NCI-H526 treated with DMSO at 0.1 percent for 48 hours (cell line): Measurements from ENCODE around the gene RELN.
"Not testable (repeated sequence)": the region's sequence is repeated elsewhere in the genome, so short reads cannot be mapped to it uniquely, and the experiment has no call there.

Experiments used
- DNase-seq: peaks from one replicate; lab custom pipeline; 2025; lab: John Stamatoyannopoulos, UW

RELN gene

GRCh38 chr7:103560136-103560535 lies 429.3 kb downstream of the RELN start:
- DNase-seq = no peak

DNA sequence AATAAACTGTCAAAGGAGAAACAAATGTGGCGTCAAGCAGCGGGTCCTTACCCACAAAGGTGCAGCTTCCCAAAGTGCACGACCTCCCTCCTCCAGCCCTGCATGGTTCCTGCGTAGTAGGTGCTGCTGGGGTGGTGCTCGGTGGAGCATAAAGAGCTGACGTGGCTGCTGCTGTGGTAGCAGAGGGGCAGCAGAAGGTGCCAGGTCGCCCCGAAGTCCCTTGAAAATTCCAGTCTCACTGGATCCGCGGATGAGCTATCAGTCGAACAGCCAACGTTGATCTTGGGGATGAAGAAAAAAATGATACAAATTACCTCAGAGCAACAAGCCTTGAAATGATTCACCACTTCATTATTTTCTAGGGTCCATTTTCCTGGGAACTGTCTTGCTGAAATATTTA lies 438.4 kb downstream of the RELN start:
- no peak for DNase-seq

DNA sequence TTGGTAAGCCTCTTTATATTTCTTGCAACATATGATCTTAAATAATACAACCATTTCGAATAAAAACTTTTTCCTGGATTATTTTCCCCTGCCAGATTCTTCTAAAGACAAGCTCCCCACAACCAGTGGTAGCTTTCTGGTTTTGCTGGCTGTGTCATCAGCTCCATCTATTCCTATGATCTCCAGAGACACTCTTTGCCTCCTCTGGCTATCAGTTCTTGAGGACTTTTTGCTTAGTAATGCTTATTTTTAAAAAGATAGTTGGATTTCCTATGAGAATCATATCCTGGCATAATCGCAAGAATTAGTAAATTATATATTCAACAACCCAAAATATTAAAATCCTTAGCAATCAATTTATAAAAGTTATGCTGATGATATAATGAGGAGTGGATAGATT lies 439.7 kb downstream of the RELN start:
- DNase-seq = no peak

- no peak for DNase-seq
These were observed 441.8 kb downstream of the RELN start for GRCh38 chr7:103547451-103548284.

DNA sequence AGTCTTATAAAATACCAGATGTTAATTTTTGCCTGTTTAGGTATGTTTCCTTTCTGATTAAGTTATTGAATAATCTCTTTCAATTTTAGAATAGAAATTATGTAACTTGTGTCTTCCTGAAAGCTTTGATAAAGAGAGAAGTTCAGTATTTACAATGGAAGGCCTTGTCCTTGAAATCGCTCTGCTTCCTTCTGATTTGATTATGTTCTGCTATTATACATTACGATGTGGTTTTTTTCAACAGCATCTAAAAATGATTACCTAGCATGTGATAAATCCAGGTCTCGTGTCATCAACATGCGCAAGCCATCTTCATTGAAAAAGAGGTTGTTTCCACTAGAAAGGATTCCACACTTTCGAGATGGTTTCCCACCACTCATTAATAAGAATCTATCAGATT lies 447.0 kb downstream of the RELN start:
- DNase-seq = no peak

GRCh38 chr7:103541947-103542346 lies 447.5 kb downstream of the RELN start:
- DNase-seq = no peak

GRCh38 chr7:103541026-103541425 lies 448.4 kb downstream of the RELN start:
- no peak for DNase-seq

DNA sequence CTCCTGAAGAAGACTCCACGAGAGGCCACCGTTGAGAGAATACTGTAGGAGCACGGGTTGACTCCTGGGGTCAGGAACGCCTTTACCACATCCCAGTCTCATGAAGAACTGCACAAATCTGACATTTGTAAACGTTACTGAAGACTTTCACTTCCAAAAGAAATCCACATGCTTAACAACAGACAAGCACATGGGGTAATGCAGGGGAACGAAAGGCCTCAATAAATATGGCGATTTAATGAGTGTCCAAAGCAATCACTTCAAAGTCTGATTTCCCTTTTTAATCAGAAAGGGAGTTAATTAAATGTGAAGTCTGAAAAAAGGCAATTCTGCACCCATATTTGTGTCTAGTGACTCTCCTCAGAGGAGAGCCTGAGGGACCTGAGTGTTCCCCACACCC lies 449.1 kb downstream of the RELN start:
- DNase-seq = no peak

GRCh38 chr7:103539875-103540274 lies 449.6 kb downstream of the RELN start:
- no peak for DNase-seq

GRCh38 chr7:103538964-103539709 lies 450.3 kb downstream of the RELN start:
- DNase-seq = no peak

DNA sequence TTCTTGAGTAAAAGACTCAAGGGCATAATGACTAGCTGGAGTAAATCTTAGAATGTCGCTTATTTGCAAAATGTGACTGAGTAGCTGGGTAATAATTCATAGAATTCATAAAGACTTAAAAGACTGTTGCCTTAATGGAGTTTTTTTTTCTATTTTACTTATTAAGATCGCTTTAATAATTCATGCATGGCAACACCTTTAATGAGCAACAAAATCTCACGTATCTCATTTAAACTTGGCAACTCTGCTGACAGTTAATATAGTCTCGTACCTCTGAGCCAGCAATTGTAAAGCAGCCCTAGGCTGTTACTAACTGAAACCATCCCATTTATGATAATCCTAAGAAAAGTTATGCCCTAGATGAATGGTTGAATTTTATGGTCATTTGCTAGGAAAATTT lies 455.7 kb downstream of the RELN start:
- peak; percentile 31 for DNase-seq

DNA sequence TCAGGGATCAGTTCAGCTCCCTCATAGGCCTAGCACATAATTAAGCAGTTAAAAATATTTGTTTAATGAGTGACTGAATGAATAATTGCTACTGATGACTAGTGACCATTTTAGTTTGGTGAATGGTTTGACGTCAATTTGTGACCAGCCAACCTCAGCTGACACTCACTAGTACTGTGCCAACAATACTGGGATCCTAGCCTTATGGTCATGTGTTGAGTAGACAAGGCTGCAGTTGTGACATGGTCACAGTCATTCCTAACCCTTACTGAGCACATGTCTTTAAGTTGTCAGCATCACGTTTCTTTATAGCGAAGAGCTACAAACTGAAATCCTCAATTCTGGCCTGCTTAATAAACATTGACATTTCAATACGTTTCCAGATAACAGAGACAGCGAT lies 456.5 kb downstream of the RELN start:
- DNase-seq = no peak

GRCh38 chr7:103528152-103528551 lies 461.3 kb downstream of the RELN start:
- no peak for DNase-seq

DNA sequence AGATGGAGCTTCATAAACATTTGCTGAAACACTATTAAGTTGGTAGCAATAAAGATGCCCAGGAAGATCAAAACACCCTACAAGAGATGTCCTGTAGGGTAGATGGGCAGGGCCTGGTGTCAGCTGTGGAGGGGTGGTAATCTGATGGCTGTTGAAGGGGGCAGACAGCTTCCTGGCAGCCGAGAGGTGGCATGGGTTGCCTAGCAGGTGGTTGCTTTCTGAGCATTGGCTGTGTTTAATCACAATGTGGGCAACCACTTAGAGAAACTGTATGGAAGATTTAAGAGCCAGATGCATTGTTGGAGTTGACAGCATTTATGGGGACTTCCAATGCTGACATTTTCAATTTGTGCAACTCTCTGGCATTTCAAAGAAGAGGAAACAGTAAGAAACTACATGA lies 463.5 kb downstream of the RELN start:
- no peak for DNase-seq

- DNase-seq = peak; percentile 52
These were observed 465.2 kb downstream of the RELN start for GRCh38 chr7:103524042-103524907.

DNA sequence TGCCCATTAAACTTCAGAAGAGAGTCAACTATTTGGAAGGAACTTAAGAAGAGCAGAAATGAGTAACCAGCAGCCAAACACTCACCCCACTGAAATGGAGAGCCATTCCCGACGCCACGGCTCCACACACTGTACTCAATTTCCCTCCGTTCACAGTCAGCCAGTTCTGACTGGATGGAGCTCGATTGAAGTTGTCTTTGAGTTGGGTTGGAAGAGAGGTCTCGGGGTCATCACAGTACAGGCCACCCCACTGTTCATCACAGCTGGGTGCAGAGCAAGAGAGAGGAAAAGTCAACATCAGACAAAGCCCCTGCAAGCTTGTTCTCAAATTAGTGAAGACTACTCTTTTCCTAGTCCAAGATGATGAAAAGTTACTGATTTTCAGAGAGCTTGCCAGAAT lies 467.5 kb downstream of the RELN start:
- no peak for DNase-seq

DNA sequence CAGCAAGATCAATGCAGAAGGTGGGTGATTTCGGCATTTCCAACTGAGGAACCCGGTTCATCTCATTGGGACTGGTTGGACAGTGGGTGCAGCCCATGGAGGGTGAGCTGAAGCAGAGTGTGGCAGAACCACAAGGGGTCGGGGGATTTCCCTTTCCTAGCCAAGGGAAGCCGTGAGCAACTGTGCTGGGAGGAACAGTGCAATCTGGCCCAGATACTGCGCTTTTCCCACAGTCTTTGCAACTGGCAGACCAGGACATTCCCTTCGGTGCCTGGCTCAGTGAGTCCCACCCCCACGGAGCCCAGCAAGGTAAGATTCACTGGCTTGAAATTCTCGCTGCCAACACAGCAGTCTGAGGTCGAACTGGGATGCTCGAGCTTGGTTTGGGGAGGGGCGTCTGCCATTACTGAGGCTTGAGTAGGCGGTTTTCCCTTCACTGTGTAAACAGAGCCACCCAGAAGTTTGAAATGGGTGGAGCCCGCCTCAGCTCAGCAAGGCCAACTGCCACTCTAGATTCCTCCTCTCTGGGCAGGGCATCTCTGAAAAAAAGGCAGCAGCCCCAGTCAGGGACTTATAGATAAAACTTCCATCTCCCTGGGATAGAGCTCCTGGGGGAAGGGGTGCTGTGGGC lies 484.8 kb downstream of the RELN start:
- DNase-seq = no peak

DNA sequence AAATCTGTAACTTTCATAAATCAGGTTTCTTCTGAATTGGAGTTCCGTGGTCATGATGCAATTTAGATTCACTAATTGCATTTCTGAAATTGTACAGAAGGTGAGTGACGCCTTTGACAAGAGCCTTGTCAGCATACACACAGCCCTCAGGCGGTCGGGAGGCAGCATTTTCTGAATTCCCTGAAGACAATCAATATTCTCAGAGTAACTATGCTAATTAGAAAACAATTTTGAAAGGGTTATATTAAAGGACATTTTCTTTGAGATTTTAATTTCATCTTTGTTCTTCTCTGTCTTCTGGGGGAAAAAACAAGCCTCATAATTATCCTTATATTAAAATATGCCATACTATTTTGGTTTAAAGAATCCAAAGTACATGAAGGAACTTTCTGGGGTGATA lies 488.3 kb downstream of the RELN start:
- no peak for DNase-seq

DNA sequence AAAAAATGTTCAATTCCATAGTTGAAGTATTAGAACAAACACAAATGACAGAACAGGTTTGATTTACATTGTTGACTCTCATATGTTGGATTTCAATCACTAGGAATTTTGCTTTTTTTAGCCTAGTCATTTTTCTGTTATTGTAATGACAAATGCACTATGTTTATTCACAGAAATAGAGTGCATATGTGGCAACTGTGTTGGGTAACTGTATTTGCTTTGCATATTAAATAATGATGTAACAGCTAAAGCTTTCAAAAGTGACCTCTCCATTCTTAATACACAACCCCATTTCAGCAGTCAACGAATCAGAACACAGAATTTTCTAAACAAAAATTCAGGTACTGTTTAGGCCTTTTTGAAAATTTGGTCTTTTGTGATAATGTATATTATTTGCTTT lies 489.5 kb downstream of the RELN start:
- DNase-seq = no peak

GRCh38 chr7:103487419-103487818 lies 502.0 kb downstream of the RELN start:
- DNase-seq = no peak

GRCh38 chr7:103486873-103487272 lies 502.6 kb downstream of the RELN start:
- DNase-seq = not testable (repeated sequence)

- no peak for DNase-seq
These were observed 508.7 kb downstream of the RELN start for GRCh38 chr7:103480771-103481170.
